Measurements from ENCODE around the gene KLHL35.
"Not testable (repeated sequence)": the region's sequence is repeated elsewhere in the genome, so short reads cannot be mapped to it uniquely, and the experiment has no call there.

The KLHL35 gene

DNA sequence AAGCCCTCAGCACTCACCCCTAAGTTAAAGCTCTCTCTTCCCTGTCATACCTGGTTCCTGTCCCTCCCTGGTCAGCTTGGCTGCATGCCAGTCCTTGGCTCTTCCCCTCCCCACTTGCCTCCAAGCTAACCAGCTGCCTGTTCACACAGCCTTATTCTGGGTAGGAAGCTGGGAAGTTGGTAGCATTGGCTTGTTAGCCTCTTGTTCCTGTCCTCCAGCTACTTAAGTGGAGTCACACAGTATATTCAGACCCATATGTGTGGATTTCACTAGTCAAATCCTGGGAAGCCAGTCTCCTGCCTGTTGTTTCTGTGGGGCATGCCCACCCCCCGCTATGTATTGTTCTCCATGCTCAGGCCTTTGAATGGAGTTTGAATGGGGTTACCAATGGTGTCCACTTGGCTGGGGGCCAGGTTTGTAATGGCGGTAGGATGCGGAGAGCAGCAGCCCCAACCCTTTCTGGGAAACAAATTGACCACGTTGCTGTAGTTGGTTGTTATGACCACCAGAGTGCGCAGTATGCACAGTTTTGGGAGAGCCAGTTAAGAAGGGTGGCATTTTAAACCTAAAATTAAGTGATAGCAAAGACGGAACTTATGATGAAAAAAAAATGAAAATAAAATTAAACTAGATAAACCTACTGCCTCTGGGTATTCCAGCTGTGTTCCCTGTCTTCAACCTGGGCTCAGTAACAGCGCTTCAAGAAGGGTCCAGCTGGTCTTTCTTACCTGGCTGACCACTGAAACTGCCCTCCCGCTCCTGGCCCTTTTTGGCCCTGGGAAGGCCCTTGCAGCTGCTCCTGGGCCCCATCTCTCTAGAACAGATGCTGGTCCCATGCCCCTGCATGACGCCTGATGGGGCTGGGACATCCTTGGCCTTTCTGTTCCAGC is 44.4 kb downstream of the KLHL35 start:
- DNase-seq: peak; percentile 70

DNA sequence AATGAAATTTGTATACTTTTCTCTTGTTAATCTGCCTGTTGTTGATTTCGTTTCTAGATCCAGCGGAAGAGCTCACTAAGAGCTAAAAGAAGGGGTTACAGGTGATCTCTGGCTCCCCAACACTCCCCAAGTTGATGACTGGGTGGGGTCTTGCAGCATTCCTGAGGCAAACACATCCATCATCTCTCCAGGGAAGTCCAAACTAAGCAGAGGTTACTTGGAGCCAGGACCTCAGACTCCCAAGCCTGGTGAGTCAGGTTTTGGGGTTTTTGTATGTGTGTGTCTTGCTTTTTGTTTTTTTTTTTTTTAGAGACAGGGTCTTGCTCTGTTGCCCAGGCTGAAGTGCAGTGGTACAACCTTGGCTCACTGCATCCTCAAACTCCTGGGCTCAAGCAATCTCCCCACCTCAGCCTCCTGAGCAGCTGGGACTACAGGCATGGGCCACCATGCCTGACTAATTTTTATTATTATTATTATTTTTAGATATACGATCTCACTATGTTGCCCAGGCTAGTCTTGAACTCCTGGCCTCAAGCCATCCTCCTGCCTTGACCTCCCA is 45.2 kb downstream of the KLHL35 start:
- DNase-seq: no peak

DNA sequence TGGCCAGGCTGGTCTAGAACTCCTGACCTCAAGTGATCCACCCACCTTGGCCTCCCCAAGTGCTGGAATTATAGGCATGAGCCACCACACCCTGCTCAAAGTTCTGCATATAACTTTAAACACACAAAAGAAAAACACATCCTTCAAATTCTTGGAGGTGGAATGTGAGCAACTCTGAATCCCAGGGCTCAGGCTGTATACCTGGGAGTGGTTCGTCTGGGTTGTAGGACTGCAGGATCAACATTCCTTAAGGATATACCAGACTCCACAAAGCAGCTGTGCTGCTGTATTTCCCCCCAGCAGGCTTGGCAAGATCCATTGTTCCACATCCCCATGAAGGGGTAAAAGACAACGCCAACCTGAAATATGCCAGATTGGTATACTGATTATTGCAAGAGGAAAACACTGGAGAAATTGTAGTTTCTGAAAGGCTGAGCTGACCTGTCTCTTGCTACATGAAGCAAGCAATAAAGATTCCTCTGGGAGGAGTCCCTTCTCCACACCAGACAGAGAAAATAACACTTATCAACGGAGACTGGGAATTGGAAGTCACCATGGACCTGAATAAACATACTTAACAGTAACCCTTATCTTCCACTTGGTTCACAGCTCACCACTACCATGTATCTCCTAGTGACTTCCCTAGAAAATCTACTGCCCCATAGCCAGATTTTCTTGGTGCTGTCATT is 45.9 kb downstream of the KLHL35 start:
- no peak for DNase-seq

DNA sequence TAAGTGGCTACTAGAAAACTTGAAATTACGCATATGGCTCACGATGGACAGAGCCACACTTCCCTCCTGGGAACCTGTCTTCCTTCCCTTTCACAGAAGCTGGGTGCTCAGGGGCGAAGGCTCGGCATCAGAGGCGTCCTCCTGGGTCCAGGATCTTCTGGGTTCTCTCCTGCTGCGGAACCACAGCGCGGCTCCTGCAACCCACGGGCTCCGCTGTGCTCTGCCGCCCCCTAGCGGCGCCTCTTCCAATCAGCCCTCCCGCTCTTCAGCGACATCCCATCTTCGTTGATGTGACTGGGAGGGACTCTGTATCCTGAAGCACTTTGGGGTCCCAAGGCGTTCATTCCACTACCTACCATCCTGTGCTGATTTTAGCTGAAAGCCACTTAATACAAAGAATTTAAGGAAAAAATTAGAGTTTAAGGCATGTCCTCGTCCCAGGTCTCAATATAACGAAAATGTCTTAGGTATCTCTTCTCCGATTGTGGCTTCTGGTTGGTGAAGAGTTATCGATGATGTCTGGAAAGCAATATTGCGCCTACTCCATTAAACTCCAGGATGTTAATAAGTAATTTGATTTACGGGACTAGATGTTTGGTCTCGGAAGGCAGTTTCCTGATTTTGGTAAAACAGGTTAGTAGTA is 48.4 kb downstream of the KLHL35 start:
- peak; percentile 89 for DNase-seq

DNA sequence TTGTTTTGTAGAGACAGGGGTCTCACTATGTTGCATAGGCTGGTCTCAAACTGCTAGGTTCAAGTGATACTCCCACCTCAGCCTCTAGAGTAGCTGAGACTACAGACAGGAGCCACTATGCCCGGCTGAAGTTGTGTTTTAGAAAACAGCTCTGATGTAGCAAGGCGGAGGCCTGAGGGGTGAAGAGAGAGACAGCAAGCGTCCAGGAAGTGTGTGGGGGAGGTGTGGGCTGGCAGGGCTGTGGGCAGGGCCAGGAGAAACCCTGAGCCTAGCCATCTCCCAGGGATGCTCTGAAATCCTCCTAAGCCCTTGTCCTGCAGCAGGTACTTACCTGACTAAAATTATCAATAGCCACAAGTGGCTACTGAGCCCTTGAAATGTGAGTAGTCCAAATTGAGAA is 49.8 kb downstream of the KLHL35 start:
- DNase-seq: peak; percentile 72

DNA sequence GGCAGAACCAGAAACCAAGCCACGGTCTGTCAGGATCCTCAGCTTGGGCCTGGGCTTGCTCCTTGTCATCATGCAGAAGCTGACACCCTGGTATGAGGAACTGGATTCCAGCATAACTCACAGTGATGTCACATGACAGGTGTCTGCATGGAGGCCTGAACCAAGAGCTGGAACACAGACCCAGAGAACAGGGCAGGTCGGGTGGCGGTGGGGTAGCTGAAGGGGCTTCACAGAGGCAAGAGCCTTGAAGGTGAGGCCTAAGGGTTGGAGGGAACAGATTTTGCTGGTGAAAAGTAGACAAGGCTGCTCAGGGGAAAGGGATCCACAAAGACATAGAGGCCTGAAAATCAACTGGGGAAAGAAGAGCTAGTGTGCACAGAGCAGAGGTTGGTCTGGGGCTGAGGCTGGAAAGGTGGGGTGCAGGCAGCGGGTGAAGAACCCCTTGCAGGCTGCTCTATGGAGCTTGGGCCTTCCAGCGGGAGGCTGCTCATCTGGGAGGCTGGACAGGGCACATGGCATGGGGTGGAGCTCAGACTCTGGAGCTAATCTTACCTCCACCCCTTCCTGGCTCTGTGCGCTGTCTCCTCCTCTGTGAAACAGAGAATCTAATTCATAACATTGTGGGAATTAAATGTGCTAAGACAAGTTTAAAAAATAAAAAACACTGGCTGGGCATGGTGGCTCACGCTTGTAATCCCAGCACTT is 52.1 kb downstream of the KLHL35 start:
- no peak for DNase-seq

DNA sequence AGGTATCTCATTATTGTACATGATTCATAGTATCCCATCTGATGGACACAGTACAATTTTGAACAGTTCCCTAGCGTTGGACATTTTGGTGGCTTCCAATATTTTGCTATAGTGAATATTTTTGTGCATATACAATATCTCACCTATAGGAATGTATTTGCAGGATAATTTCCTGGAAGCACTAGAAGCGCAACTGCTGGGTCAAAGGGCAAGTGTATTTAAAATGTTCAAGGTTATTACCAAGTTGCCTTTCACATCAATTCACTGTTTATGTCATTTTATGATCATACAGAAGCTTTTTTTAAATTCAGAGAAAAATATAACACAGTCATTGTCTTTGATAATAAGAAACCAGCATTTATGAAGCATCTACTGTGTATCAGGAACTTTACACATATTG is 52.8 kb downstream of the KLHL35 start:
- DNase-seq: no peak

DNA sequence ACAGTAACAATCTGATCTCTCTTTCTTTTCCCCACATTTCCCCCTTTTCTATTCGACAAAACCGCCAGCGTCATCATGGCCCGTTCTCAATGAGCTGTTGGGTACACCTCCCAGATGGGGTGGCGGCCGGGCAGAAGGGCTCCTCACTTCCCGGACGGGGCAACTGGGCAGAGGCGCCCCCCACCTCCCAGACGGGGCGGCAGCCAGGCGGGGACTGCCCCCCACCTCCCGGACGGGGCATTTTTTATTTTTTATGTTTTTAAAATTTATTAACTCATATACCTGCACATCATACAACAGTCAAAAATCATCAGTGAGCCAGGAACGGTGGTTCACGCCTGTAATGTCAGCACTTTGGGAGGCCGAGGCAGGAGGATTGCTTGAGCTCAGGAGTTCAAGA is 54.2 kb downstream of the KLHL35 start:
- DNase-seq: not testable (repeated sequence)

DNA sequence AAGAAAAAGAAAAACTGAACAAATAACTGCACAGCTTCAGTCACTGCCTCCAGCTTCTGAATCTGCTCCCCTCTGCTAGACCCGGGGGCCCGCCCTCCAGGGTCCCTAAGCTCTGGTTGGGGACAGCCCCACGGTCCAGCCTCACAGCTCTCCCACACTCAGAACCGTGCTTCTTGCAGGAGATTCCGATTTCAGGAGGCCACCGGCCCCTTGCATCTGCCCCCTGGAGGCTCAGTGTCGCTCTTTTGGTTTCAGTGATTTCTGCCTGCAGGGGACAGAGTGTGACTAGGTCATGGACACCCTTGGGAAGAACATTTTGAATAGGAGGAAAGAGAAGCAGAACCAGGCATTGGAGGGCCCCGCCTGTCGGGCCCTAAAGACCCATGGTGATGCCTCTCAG is 56.8 kb downstream of the KLHL35 start:
- no peak for DNase-seq

DNA sequence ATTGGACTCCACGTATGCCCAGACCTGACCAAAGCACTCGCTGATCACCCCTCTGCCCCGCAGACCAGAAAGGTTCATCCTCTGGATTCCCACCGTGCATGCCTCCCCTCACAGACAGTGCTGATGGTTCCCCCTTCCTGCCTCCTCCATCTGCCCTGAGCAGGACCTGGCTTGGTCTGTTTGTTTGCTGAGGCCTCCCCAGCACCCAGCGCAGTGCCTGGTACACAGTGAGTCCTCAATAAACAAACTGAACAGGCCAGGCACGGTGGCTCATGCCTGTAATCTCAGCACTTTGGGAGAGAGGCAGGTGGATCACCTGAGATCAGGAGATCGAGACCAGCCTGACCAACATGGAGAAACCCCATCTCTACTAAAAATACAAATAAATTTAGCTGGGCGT is 57.4 kb downstream of the KLHL35 start:
- no peak for DNase-seq

DNA sequence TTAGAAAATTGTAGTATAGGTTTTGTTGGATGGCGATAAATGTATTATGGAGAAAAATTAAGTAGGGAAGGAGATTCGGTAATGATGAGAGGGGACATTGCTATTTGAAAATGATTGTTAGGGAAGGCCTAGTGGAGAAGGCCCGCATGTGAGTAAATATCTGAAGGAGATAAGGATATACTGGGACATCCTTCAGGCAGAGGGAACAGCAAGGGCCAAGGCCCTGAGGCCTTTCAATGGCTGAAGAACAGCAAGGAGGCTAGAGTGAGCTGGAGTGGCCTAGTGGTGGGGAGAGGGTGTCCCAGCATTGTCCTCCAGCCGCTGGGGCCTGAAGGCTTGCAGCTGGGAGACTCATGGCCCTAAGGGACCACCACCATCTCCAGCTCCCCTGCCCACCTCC is 58.4 kb downstream of the KLHL35 start:
- no peak for DNase-seq

DNA sequence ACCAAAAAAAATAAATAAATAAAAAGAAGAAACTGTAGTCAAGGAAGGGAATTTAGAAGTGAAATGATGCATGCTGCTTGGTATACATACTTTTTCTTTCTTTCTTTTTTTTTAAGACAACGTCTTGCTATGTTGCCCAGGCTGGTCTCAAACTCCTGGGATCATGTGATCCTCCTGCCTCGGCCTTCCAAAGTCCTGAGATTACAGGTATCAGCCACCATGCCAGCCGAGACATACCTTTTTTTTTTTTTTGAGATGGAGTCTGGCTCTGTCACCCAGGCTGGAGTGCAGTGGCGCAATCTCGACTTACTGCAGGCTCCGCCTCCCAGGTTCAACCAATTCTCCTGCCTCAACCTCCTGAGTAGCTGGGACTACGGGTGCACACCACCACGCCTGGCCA is 59.8 kb downstream of the KLHL35 start:
- no peak for DNase-seq
